ENCODE measurements around the gene MED10. TPM values are rescaled to one million over a fixed set of nuclear protein-coding genes. Genes with fewer than 3 reads are reported as not detected.

Gene MED10
- total and polyA plus RNA-seq, 2 donors (not counting 1 experiment from before 2014, with no cell fraction given): 49.9 to 50.9 TPM

DNA sequence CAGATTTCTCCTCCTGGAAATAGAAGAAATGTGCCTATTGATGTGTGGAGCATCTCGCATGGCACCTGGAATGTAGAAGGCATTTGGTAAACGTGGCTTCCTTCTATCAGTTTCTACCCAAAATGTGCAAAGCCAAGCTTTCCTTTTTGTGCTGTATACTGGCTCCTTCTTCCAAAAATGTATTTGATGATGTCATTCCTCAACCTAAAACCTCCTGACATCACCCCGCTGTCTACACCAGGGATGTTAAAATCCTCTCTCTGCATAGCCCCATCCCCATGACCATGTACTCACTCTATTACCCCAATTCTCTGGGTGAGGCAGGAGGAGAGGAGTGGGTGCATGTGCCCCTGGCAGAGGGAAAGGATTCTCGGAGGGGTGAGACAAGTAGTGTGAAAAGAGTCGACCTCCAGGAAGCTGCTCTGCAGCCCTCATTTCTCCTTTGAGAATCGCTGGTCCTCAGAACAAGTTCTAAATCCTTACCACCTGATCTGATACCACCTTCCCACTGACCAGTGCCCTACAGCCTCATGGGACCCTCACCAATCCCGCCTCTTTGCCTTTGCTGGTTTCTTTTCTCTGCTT lies 11.7 kb upstream of the MED10 start:
- Histone ChIP-seq H3K4me2 (replicated peaks; ENCODE audit: low read depth, low read length, poor library complexity, severe bottlenecking) (no peak overlapping the region), H3K9me3 (ENCODE audit: control extremely low read depth in 1 of 3, control insufficient read depth in 2 of 3, insufficient read depth in 1 of 3, low read length in 2 of 3) (peaks cover 0 to 3% (median 1%) of the 10 kb centered on the region in 3 donors), H3K9ac (ENCODE audit: low read length) (no peak overlapping the region), H3K27ac (ENCODE audit: low read length in 2 of 2) (no peak overlapping the region), H3K79me2 (ENCODE audit: control insufficient read depth, insufficient read depth, low read length) (no peaks in the 10 kb centered on the region), H3K27me3 (replicated peaks in 1 of 4; ENCODE audit: control extremely low read depth in 1 of 4, control insufficient read depth in 3 of 4, insufficient read depth in 4 of 4, low read length in 3 of 4) (peaks cover 0 to 21% (median 1%) of the 10 kb centered on the region in 4 experiments), H4K20me1 (ENCODE audit: control insufficient read depth, insufficient read depth, low read length, poor library complexity, severe bottlenecking) (no peaks in the 10 kb centered on the region), H3K4me3 (ENCODE audit: control extremely low read depth in 1 of 5, extremely low read depth in 1 of 5, insufficient read depth in 1 of 5, low read depth in 2 of 5, low read length in 4 of 5) (no peak overlapping the region), H2AFZ (ENCODE audit: insufficient read depth, low read depth, low read length, poor library complexity, severe bottlenecking) (no peak overlapping the region), H3K36me3 (replicated peaks in 1 of 2; ENCODE audit: control extremely low read depth in 1 of 2, control insufficient read depth in 1 of 2, extremely low read depth in 1 of 2, insufficient read depth in 2 of 2, low read length in 1 of 2) (no peaks in the 10 kb centered on the region), H3K4me1 (ENCODE audit: control insufficient read depth in 2 of 2, insufficient read depth in 2 of 2, low read length in 2 of 2) (peaks cover 0 to 3% of the 10 kb centered on the region in 2 donors)
- ChIA-PET CTCF (no interaction called here), POLR2A (no interaction called here)
- Mint-ChIP-seq H3K27me3 (peaks cover 55% of the 10 kb centered on the region), H3K9me3 (ENCODE audit: insufficient read depth) (no peaks in the 10 kb centered on the region), H3K27ac (no peak overlapping the region), H3K4me3 (no peak overlapping the region), H3K4me1 (peaks cover 6% of the 10 kb centered on the region)
- intact Hi-C loops (cut with micrococcal nuclease): no loop called here
- no peak for TF ChIP-seq EZH2 (IDR thresholded peaks at IDR 0.05; ENCODE audit: borderline replicate concordance, insufficient read depth, low read depth, low read length, poor library complexity, severe bottlenecking)
- TF ChIP-seq, protein P1, sequence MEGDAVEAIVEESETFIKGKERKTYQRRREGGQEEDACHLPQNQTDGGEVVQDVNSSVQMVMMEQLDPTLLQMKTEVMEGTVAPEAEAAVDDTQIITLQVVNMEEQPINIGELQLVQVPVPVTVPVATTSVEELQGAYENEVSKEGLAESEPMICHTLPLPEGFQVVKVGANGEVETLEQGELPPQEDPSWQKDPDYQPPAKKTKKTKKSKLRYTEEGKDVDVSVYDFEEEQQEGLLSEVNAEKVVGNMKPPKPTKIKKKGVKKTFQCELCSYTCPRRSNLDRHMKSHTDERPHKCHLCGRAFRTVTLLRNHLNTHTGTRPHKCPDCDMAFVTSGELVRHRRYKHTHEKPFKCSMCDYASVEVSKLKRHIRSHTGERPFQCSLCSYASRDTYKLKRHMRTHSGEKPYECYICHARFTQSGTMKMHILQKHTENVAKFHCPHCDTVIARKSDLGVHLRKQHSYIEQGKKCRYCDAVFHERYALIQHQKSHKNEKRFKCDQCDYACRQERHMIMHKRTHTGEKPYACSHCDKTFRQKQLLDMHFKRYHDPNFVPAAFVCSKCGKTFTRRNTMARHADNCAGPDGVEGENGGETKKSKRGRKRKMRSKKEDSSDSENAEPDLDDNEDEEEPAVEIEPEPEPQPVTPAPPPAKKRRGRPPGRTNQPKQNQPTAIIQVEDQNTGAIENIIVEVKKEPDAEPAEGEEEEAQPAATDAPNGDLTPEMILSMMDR (IDR thresholded peaks at IDR 0.05): no peak
- 87% methylated on average over 4 of the region's 7 CpGs for WGBS (ENCODE audit: insufficient coverage)
- DNase-seq (no peak), ATAC-seq (ENCODE audit: low read depth) (no peak)

DNA sequence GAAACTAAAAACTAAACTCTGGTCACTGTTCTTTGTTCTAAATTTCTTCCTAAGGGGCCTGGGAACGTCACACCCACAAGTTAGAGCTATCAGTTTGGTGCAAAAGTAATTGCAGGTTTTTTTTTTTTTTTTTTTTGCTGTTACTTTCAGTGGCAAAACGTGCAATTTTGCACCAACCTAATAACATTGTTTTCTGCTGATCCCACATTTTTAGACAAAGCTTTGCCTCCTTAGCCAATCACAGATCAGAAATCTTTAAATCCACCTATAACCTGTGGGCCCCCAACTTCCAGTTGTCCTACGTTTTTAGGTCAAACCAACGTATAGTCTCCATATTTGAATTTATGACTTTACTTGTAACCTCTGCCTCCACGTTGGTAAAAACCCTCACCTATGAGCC lies 11.1 kb upstream of the MED10 start:
- H3K36me3 ChIP-seq (replicated peaks in 1 of 2; ENCODE audit: control extremely low read depth in 1 of 2, control insufficient read depth in 1 of 2, extremely low read depth in 1 of 2, insufficient read depth in 2 of 2, low read length in 1 of 2): no peaks in the 10 kb centered on the region
- POLR2A ChIA-PET: interaction anchor here (0.7 kb wide), 1 partner anchor 10 kb away, joined by 4 read pairs; no protein-coding TSS in a partner anchor
- H3K4me3 ChIP-seq (ENCODE audit: control extremely low read depth in 1 of 5, extremely low read depth in 1 of 5, insufficient read depth in 1 of 5, low read depth in 2 of 5, low read length in 4 of 5): no peak overlapping the region
- 90% methylated on average over 2 of the region's 5 CpGs for WGBS (ENCODE audit: insufficient coverage)
- DNase-seq: no peak
- CTCF ChIA-PET: interaction anchor here (0.6 kb wide), 1 partner anchor 20 kb away, joined by 3 read pairs; no protein-coding TSS in a partner anchor
- H3K27ac Mint-ChIP-seq: no peak overlapping the region
- H4K20me1 ChIP-seq (ENCODE audit: control insufficient read depth, insufficient read depth, low read length, poor library complexity, severe bottlenecking): no peaks in the 10 kb centered on the region
- TF ChIP-seq, protein P1 (IDR thresholded peaks at IDR 0.05): no peak
- no peak for TF ChIP-seq EZH2 (IDR thresholded peaks at IDR 0.05; ENCODE audit: borderline replicate concordance, insufficient read depth, low read depth, low read length, poor library complexity, severe bottlenecking)
- no peaks in the 10 kb centered on the region for H3K9me3 Mint-ChIP-seq (ENCODE audit: insufficient read depth)
- peaks cover 0 to 24% (median 1%) of the 10 kb centered on the region in 4 experiments for H3K27me3 ChIP-seq (replicated peaks in 1 of 4; ENCODE audit: control extremely low read depth in 1 of 4, control insufficient read depth in 3 of 4, insufficient read depth in 4 of 4, low read length in 3 of 4)
- ATAC-seq (ENCODE audit: low read depth): no peak
- H3K79me2 ChIP-seq (ENCODE audit: control insufficient read depth, insufficient read depth, low read length): no peaks in the 10 kb centered on the region
- no peak overlapping the region for H3K4me2 ChIP-seq (replicated peaks; ENCODE audit: low read depth, low read length, poor library complexity, severe bottlenecking)
- H3K4me3 Mint-ChIP-seq: no peak overlapping the region
- intact Hi-C loops (cut with micrococcal nuclease): no loop called here
- no peak overlapping the region for H3K9ac ChIP-seq (ENCODE audit: low read length)
- no peak overlapping the region for H3K27ac ChIP-seq (ENCODE audit: low read length in 2 of 2)
- peaks cover 6% of the 10 kb centered on the region for H3K4me1 Mint-ChIP-seq
- H3K27me3 Mint-ChIP-seq: peaks cover 57% of the 10 kb centered on the region
- H3K4me1 ChIP-seq (ENCODE audit: control insufficient read depth in 2 of 2, insufficient read depth in 2 of 2, low read length in 2 of 2): peaks cover 0 to 3% of the 10 kb centered on the region in 2 donors
- peaks cover 0 to 3% (median 1%) of the 10 kb centered on the region in 3 donors for H3K9me3 ChIP-seq (ENCODE audit: control extremely low read depth in 1 of 3, control insufficient read depth in 2 of 3, insufficient read depth in 1 of 3, low read length in 2 of 3)
- no peak overlapping the region for H2AFZ ChIP-seq (ENCODE audit: insufficient read depth, low read depth, low read length, poor library complexity, severe bottlenecking)
